Measurements from ENCODE around the gene PRKCH. TPM values are rescaled to one million over a fixed set of nuclear protein-coding genes. Genes with fewer than 3 reads are reported as not detected.
A peak's percentile ranks its signal among the peaks of the same experiment; 100 is the strongest.

The PRKCH gene
- total and polyA plus RNA-seq, 2 of the 13 experiments (the other 11 are each of a cell fraction or from before 2014, with no cell fraction given) = 0.48 to 1.3 TPM

DNA sequence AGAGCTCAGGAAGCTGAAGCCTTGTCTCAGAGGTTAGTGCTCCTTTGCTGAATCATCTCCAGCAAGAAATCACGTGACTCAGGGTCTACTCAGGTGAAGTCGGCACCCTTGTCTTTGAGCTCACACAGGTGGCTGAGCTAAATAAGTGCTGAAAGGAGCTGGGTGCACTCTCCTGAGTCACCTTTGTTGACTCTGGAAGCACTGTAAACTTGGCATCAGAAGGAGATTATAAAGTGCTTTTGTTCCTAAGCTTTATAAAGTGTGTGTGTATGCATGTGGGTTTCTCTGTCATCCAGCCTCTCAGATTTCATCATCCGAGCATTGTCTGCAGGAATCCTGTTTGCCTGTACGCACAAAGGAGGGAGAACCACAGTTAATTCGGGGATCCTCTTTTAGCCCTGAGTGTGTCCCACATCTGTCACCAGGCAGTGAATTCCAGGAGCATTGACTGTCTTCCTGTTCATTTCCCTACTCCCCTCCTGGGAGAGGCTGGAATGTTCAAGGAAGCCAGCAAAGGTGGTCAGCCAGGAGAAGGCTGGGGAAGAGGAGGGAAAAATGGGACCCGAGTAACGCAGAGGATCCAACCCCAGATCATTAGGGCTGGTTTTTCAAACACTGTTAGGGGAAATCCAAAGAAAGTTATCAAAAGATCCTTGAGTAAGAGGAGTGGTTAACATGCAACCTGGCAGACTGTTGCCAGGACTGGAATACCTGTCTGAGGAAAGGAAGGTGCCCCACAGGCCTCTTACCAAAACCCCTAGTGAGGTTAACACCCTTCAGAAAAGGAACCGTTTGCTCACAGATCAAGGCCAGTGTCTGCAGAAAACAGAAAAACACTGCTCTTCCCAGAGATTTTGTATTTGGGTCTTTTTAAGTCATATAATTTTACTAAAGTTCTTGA is 216.4 kb downstream of the PRKCH start (continued):
- no peak for TF ChIP-seq NRL (CRISPR knock-in tag; IDR thresholded peaks at IDR 0.05; ENCODE audit: borderline replicate concordance)
- TF ChIP-seq BORCS8-MEF2B (CRISPR knock-in tag; IDR thresholded peaks at IDR 0.05) = no peak
- no peak for TF ChIP-seq ZNF570 (CRISPR knock-in tag; IDR thresholded peaks at IDR 0.05; ENCODE audit: borderline replicate concordance)
- peak; percentile 52; the same call in 1 of the 2 replicates for TF ChIP-seq HNF4G (IDR thresholded peaks at IDR 0.05; ENCODE audit: borderline replicate concordance, low read depth, low read length)
- no peak; the same call in 1 of the 2 replicates for TF ChIP-seq HNF4G (CRISPR knock-in tag; IDR thresholded peaks at IDR 0.05; ENCODE audit: borderline replicate concordance, low read depth)
- 0 out of 2 replicates have a peak, but pooled peaks have one; percentile 17 for TF ChIP-seq YEATS4 (CRISPR knock-in tag; IDR thresholded peaks at IDR 0.05; ENCODE audit: borderline replicate concordance)
- TF ChIP-seq RCOR2 (CRISPR knock-in tag; IDR thresholded peaks at IDR 0.05) = peak; percentile 85; the same call in 1 of the 2 replicates
- TF ChIP-seq FOXO1 (CRISPR knock-in tag; IDR thresholded peaks at IDR 0.05) = peak; percentile 79
- TF ChIP-seq SMAD9 (CRISPR knock-in tag; IDR thresholded peaks at IDR 0.05) = no peak
- peak; percentile 97 for TF ChIP-seq GATAD2A (CRISPR knock-in tag; IDR thresholded peaks at IDR 0.05)
- no peak for TF ChIP-seq RNF219 (CRISPR knock-in tag; IDR thresholded peaks at IDR 0.05)
- TF ChIP-seq CAMTA2 (CRISPR knock-in tag; IDR thresholded peaks at IDR 0.05; ENCODE audit: borderline replicate concordance) = no peak
- TF ChIP-seq HNRNPH1 (optimal IDR thresholded peaks at IDR 0.05; ENCODE audit: low read depth, low read length) = no peak
- no peak for TF ChIP-seq ZNF317 (CRISPR knock-in tag; IDR thresholded peaks at IDR 0.05)
- TF ChIP-seq ISL2 (CRISPR knock-in tag; IDR thresholded peaks at IDR 0.05) = peak; percentile 93
- no peak for TF ChIP-seq GRHL1 (CRISPR knock-in tag; conservative IDR thresholded peaks at IDR 0.05)
- no peak for TF ChIP-seq ARNT2 (CRISPR knock-in tag; IDR thresholded peaks at IDR 0.05; ENCODE audit: low read depth)
- 0 out of 2 replicates have a peak, but pooled peaks have one; percentile 6 for TF ChIP-seq CHD4 (IDR thresholded peaks at IDR 0.05; ENCODE audit: borderline replicate concordance, low read length)
- TF ChIP-seq YEATS2 (CRISPR knock-in tag; IDR thresholded peaks at IDR 0.05; ENCODE audit: borderline replicate concordance) = peak; percentile 53; the same call in 1 of the 2 replicates
- TF ChIP-seq PAX8 (CRISPR knock-in tag; IDR thresholded peaks at IDR 0.05; ENCODE audit: borderline replicate concordance) = no peak
- no peak for TF ChIP-seq SCMH1 (CRISPR knock-in tag; IDR thresholded peaks at IDR 0.05; ENCODE audit: borderline replicate concordance)
- TF ChIP-seq, protein P1, sequence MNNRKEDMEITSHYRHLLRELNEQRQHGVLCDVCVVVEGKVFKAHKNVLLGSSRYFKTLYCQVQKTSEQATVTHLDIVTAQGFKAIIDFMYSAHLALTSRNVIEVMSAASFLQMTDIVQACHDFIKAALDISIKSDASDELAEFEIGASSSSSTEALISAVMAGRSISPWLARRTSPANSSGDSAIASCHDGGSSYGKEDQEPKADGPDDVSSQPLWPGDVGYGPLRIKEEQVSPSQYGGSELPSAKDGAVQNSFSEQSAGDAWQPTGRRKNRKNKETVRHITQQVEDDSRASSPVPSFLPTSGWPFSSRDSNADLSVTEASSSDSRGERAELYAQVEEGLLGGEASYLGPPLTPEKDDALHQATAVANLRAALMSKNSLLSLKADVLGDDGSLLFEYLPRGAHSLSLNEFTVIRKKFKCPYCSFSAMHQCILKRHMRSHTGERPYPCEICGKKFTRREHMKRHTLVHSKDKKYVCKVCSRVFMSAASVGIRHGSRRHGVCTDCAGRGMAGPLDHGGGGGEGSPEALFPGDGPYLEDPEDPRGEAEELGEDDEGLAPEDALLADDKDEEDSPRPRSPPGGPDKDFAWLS (CRISPR knock-in tag; IDR thresholded peaks at IDR 0.05; ENCODE audit: borderline replicate concordance) = no peak; the same call in 1 of the 2 replicates
